NK-92 treated with Interleukin-12 subunit alpha and Interleukin-12 subunit beta, amount 100 ng/mL, for 24 hours (cell line): ENCODE measurements around the gene SMIM20.
"Not testable (repeated sequence)": the region's sequence is repeated elsewhere in the genome, so short reads cannot be mapped to it uniquely, and the experiment has no call there.

Source experiments
- DNase-seq: peaks from one replicate; lab custom pipeline; 2025; lab: John Stamatoyannopoulos, UW

Gene SMIM20

GRCh38 chr4:25890571-25891485, 23.2 kb upstream of the SMIM20 start:
- no peak for DNase-seq

- no peak for DNase-seq
These were observed 21.2 kb upstream of the SMIM20 start for GRCh38 chr4:25892796-25893195.

GRCh38 chr4:25896776-25897539, 17.1 kb upstream of the SMIM20 start:
- no peak for DNase-seq

GRCh38 chr4:25900310-25900709, 13.7 kb upstream of the SMIM20 start:
- DNase-seq = no peak

- DNase-seq = no peak
These were observed 13.0 kb upstream of the SMIM20 start for GRCh38 chr4:25901030-25901430.

- DNase-seq = no peak
These were observed 9.9 kb upstream of the SMIM20 start for GRCh38 chr4:25903900-25904747.

- DNase-seq = no peak
These were observed 9.3 kb upstream of the SMIM20 start for GRCh38 chr4:25904748-25905082.

- DNase-seq = no peak
These were observed 8.6 kb upstream of the SMIM20 start for GRCh38 chr4:25905371-25905770.

- DNase-seq = not testable (repeated sequence)
These were observed 7.9 kb upstream of the SMIM20 start for GRCh38 chr4:25906113-25906512.

- no peak for DNase-seq
These were observed 5.5 kb upstream of the SMIM20 start for GRCh38 chr4:25908491-25908901.

- no peak for DNase-seq
These were observed 2.7 kb upstream of the SMIM20 start for GRCh38 chr4:25911356-25911755.

- DNase-seq = no peak
These were observed 767 bp upstream of the SMIM20 start for GRCh38 chr4:25913056-25913850.

GRCh38 chr4:25914670-25915352, 791 bp downstream of the SMIM20 start:
- no peak for DNase-seq

- no peak for DNase-seq
These were observed 1.3 kb downstream of the SMIM20 start for GRCh38 chr4:25915353-25915705.

- no peak for DNase-seq
These were observed 2.9 kb downstream of the SMIM20 start for GRCh38 chr4:25916870-25917269.

- DNase-seq = no peak
These were observed 5.7 kb downstream of the SMIM20 start for GRCh38 chr4:25919676-25920075.

- DNase-seq = no peak
These were observed 7.9 kb downstream of the SMIM20 start for GRCh38 chr4:25921922-25922321.

- DNase-seq = no peak
These were observed 8.9 kb downstream of the SMIM20 start for GRCh38 chr4:25922812-25923369.

- DNase-seq = no peak
These were observed 9.7 kb downstream of the SMIM20 start for GRCh38 chr4:25923745-25924144.

GRCh38 chr4:25925486-25926201, 11.6 kb downstream of the SMIM20 start:
- DNase-seq = no peak
